GM18951 (cell line): Measurements from ENCODE around the gene NTSR2.

ENCODE experiments used
- POLR2A ChIP-seq: IDR thresholded peaks from 4 replicates; pipeline ENCODE4 v1.6.1; 2011; ENCODE audit warnings: mild to moderate bottlenecking; ENCODE audit not compliant: insufficient read length, insufficient read depth; ENCODE audit errors: extremely low read depth
- in situ Hi-C: fragments of 300-500 bp; cut with MboI; formaldehyde crosslinking; loops from one replicate; pipeline ENCODE4 v1.12.0; 2022; ENCODE audit warnings: low sequenced_read_pairs, mixed read lengths, inconsistent platforms; ENCODE audit not compliant: unreplicated experiment

NTSR2 gene

GRCh38 chr2:11695576-11695975 lies 25.6 kb upstream of the NTSR2 start:
- no peak for TF ChIP-seq POLR2A
- in situ Hi-C loops: loop anchor here (10.0 kb wide), 1 partner anchor 89 kb away; no protein-coding TSS in a partner anchor

GRCh38 chr2:11692966-11693521 lies 23.0 kb upstream of the NTSR2 start:
- in situ Hi-C loops: loop anchor here (10.0 kb wide), 1 partner anchor 92 kb away; no protein-coding TSS in a partner anchor
- TF ChIP-seq POLR2A: no peak

GRCh38 chr2:11691076-11691660 lies 21.2 kb upstream of the NTSR2 start:
- in situ Hi-C loops: loop anchor here (10.0 kb wide), 1 partner anchor 94 kb away; no protein-coding TSS in a partner anchor

GRCh38 chr2:11688222-11689069 lies 18.5 kb upstream of the NTSR2 start:
- in situ Hi-C loops: no loop called here

More at GRCh38 chr2:11691076-11691660, 21.2 kb upstream of the NTSR2 start:
- TF ChIP-seq POLR2A: no peak

GRCh38 chr2:11687736-11688135 lies 17.7 kb upstream of the NTSR2 start:
- TF ChIP-seq POLR2A: no peak
- in situ Hi-C loops: no loop called here

More at GRCh38 chr2:11688222-11689069, 18.5 kb upstream of the NTSR2 start:
- TF ChIP-seq POLR2A: no peak

GRCh38 chr2:11685906-11686470 lies 16.0 kb upstream of the NTSR2 start:
- in situ Hi-C loops: no loop called here
- no peak for TF ChIP-seq POLR2A

GRCh38 chr2:11684894-11685460 lies 15.0 kb upstream of the NTSR2 start:
- in situ Hi-C loops: no loop called here
- TF ChIP-seq POLR2A: no peak

- TF ChIP-seq POLR2A: no peak
- in situ Hi-C loops: no loop called here
Observed at GRCh38 chr2:11683966-11684365, 14.0 kb upstream of the NTSR2 start.

- TF ChIP-seq POLR2A: no peak
- in situ Hi-C loops: no loop called here
Observed at GRCh38 chr2:11683476-11683875, 13.5 kb upstream of the NTSR2 start.

- no peak for TF ChIP-seq POLR2A
- in situ Hi-C loops: no loop called here
Observed at GRCh38 chr2:11682590-11682915, 12.6 kb upstream of the NTSR2 start.

- TF ChIP-seq POLR2A: no peak
- in situ Hi-C loops: no loop called here
Observed at GRCh38 chr2:11681722-11682589, 12.0 kb upstream of the NTSR2 start.
